Kidney tubule cell (primary cell): Measurements from ENCODE around the gene SRF.

Experiments used
- DNase-seq: peaks from one replicate; pipeline ENCODE4 v3.0.0-alpha.2; 2018; ENCODE audit warnings: low spot score

SRF gene

DNA sequence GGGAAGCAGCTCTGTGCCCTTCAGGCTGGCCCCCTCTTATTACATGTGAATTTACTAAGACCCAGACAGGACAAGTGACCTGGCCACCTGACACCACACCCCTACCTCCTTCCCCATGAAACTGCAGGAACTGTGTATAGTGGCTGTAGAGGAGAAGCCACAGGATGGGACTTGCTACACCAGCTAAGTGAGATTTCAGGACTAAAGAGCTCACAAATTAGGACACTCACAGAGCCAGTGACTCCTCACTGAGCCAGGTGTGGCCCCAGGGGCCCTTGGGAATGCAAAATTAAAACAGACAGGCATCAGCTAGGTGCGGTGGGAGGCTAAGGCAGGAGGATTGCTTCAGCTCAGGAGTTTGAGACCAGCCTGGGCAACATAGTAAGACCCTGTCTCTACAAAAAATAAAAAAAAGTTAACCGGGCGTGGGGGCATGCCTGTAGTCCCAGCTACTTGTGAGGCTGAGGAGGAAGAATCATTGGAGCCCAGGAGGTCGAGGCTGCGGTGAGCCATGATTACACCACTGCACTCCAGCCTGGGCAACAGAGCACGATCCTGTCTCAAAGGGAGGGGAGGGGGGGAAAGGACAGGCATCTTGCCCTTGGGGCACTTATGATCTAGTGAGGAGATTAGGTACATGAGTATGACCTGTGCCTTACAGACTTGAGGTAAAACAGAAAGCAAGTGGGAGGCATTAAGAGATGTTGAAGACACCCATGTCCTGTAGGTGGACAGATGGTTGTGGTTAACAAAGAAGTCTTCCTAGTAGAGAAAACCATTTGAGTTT, 23.2 kb upstream of the SRF start:
- no peak for DNase-seq

DNA sequence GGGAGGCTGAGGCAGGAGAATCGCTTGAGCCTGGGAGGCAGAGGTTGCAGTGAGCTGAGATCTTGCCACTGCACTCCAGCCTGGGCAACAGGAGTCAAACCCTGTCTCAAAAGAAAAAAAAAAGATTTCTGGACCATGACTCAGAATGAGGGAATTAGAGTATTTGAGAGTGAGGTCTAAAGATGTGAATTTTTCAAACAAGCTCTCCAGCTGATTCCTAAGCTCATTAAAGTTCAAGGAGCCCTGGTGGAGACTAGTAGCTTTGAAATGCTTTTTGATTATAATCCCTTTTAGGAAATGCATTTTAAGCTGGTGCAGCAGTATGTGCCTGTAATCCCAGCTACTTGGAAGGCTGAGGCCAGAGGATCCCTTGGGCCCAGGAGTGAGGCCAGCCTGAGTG, 21.8 kb upstream of the SRF start:
- no peak for DNase-seq

DNA sequence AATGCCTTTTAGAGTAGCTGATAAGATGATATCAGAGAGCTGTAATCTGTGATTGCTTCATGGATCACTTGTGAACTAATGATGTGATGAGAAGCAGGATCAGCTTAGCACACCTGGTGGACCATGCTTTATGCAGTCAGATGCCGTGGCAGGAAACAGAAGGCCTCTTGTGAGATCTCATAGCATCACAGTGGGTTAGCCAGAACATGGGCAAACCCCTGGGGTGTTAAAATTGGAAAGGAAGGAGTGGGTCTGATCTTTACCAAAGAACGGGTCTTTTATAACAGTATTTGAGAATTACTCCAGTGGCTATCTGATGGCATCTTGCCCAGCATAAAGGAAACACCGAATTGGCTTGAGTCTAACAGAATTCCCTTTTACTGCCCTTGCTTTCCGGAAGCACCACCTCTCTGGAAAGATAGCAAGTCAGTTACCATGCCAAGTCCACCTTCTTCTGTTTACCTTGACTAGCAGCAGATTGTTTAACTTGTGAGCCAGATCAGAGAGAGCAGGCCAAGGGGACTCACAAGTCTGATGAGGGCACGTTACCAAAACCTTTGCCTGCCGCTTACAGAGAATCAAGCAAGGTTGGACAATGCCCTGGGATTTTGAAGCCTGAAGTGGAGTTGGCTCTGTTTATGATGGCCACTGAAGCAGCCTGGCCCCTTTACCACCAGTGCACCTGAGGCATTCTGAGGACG, 20.9 kb upstream of the SRF start:
- DNase-seq, result no peak

DNA sequence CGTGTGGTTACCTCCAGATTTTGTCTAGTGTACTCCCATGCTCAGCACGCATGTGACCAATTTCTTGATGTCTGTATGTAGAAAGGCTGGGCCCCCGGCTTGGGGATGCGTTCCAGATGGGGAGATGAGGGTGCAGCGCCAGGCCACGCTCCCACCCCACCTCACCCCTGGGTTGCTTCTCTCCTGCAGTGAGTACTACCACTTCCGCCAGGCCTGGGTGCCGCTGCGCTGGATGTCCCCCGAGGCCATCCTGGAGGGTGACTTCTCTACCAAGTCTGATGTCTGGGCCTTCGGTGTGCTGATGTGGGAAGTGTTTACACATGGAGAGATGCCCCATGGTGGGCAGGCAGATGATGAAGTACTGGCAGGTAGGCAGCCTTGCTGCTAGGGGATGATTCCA, 11.5 kb upstream of the SRF start:
- no peak for DNase-seq

DNA sequence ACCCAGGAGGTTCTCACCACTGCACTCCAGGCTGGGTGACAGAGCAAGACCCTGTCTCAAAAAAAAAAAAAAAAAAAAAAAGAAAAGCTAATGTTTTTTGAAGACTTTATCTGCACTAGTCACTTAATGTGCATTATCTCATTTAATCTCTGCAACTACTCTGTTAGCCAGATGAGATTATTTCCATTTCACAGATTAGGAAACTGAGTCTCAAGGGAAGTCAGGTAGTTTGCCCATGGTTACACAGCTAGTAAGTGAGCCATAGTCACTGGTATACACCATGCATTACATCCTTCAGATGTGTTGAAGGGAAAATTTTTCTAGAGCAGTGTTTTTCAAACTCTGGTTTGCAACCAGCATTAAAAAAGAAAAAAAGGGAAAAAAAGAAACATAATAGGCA, 7.2 kb upstream of the SRF start:
- no peak for DNase-seq

DNA sequence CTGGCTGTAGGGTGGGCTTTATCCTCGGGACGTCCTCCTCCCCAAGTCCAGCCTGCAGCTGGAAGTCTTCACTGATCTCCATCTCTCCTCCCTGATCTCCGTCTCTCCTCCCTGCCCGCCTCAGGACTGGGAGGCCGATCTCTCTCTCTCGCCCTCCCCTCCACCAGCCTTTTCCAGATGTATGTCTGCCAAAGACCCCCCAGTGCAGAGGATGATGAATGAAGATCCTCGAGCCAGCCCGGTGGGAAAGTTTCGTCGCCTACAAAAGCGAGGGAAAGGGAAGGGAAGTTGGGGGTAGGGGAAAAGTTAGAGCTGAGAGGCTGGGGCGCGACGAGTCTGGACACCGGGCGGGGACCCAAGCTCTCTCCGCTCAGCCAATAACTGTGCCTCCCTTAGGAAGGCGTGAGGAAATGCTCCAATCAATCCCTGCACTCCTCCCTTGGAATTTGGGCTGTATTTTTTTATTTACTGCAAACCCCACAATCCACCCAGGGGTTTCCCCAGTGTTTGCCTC, 595 bp upstream of the SRF start:
- no peak for DNase-seq

DNA sequence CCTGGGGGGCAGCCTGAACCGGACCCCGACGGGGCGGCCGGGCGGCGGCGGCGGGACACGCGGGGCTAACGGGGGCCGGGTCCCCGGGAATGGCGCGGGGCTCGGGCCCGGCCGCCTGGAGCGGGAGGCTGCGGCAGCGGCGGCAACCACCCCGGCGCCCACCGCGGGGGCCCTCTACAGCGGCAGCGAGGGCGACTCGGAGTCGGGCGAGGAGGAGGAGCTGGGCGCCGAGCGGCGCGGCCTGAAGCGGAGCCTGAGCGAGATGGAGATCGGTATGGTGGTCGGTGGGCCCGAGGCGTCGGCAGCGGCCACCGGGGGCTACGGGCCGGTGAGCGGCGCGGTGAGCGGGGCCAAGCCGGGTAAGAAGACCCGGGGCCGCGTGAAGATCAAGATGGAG, 636 bp downstream of the SRF start:
- DNase-seq, result peak; percentile 9

DNA sequence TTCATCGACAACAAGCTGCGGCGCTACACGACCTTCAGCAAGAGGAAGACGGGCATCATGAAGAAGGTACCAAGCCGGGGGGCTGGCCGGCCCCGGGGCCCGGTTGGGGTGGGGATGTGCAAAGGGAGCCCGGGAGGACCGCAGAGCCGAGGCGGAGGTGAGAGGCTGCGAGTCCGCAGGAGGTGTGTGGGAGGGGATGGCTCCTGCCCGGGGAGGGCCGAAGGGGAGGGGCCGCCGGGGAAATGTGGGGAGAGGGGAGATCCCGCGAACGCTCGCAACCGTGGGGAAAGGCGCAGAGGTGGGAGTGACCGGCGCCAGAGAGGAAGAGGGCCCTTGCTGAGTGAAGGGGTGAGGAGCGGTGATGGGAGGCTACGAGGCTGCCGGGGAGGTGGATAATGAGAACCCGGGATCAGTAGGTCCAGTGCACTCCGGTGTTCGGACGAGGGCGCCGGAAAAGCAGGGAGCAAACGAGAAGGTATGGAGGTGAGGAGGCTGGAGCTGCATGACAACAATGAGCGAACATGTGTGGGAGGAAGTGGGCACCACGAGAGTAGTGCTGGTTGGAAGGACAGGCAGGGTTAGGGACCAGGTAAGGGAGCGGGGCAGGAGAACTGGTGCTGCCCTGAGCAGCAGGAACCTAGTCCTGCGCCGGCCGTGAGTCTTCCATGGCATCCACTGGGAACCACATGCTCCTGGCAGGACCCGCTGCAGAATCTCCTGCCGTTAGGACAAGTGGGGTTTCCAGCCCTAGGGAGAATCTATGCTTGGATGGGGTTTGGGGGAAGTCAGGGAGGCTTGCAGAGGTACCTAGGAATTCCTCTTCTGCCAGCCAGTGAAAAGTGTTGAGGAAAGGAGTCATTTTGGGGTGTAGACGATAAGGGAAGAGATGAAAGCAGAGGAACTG, 1.3 kb downstream of the SRF start:
- DNase-seq, result peak; percentile 60

DNA sequence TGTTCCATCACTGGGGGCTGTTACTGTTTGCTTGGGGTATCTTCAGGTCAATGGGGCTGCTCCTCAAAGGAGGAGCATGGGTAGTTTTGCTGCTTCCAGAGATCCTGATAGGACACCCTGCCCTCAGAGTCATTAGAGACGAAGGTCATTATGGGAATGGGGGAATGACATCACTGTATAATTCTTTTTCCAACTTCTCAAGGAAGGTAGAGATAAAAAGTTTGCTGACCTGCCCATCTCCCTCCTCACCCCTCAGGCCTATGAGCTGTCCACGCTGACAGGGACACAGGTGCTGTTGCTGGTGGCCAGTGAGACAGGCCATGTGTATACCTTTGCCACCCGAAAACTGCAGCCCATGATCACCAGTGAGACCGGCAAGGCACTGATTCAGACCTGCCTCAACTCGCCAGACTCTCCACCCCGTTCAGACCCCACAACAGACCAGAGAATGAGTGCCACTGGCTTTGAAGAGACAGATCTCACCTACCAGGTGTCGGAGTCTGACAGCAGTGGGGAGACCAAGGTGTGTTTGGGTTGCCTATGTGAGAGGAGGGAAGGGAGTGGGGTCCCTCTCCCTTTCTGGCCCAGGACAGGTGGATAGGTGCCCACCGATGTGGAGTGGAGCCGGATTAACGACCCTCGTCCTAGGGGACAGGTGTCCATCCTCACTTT, 2.7 kb downstream of the SRF start:
- peak; percentile 6 for DNase-seq

DNA sequence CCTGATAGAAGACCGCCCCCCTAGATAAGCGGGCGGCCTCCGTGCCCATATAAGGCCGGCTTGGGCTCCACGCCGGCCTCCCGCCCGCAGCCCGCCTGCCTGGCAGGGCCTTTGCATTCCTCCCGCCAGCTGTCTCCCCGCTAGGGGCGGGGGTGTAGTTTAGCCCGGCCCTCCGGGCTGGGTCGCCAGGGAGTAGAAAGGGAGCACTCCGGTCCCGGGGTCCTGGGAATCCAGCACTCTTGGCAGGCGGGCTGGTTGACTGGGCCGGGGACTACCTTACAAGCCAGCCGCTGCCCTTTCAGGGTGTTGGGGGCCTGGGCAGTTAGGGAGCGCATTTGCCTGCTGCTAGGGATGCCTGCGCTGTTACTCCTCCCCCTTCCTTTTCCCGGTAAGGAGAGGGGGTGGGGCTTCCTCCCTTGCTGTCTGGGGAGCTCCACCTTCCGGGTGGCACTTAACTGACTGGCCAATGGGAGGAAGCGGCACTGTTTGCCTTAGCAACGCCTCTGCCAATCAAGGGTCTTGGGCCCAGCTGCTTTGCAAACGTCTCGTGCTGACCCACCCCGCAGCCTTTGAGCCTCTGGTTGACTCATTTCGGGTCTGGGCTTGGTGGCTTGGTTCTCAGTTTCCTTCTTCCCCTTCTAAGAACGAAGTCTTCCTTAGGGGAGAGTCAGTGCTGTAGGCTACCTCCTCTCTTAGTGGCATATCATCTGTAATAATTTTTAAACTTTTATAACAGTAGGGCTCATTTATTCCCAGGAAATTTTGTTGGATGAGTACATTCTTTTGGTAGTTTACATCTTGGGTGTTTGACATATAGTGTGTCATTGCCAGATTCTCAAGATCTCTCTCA, 3.4 kb downstream of the SRF start:
- peak; percentile 99 for DNase-seq

DNA sequence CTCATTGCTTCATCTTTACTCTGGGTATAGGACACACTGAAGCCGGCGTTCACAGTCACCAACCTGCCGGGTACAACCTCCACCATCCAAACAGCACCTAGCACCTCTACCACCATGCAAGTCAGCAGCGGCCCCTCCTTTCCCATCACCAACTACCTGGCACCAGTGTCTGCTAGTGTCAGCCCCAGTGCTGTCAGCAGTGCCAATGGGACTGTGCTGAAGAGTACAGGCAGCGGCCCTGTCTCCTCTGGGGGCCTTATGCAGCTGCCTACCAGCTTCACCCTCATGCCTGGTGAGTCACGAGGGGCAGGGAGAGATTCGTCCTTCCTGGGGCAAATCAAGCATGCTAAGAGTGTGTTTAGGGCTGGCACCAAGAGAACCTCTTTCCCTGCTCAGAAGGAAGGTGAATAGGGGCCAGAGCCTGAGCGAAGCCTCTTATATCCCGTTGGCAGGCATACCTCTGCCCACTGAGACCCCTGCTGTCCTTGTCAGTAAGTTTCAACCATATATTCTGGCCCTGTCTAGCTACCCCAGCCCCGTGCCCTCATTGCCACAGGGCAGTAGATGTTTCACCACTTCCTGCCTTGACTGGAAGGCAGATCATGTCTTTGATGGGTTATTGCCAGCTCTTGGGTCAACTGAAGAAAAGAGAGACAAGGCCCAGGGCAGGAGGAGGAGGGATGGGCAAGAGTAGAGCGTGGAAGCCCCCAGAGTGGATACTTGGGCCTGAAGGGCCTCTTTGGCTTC, 4.8 kb downstream of the SRF start:
- DNase-seq, result peak; percentile 23

DNA sequence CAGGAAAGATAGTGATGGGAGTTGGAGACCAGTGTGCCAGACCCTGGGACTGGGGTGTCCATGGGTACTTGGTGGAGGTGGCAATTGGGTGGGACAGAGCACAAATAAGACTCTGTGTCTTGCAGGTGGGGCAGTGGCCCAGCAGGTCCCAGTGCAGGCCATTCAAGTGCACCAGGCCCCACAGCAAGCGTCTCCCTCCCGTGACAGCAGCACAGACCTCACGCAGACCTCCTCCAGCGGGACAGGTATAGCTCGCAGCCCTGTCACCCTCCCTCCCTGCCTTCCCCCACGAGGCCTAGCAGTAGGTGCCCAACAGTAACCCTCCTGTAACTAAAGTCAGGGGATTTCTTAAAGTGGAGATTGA, 5.3 kb downstream of the SRF start:
- DNase-seq, result no peak

DNA sequence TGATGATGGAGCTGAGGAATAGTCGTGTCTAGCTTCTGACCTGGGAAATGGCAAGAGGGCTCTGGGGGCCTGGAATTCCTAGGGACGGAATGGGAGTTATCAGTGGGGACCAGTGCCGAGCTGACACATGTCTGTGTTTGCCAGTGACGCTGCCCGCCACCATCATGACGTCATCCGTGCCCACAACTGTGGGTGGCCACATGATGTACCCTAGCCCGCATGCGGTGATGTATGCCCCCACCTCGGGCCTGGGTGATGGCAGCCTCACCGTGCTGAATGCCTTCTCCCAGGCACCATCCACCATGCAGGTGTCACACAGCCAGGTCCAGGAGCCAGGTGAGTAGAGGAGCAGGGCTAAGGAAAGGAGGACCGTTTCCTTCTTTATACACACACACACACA, 7.1 kb downstream of the SRF start:
- DNase-seq, result no peak

DNA sequence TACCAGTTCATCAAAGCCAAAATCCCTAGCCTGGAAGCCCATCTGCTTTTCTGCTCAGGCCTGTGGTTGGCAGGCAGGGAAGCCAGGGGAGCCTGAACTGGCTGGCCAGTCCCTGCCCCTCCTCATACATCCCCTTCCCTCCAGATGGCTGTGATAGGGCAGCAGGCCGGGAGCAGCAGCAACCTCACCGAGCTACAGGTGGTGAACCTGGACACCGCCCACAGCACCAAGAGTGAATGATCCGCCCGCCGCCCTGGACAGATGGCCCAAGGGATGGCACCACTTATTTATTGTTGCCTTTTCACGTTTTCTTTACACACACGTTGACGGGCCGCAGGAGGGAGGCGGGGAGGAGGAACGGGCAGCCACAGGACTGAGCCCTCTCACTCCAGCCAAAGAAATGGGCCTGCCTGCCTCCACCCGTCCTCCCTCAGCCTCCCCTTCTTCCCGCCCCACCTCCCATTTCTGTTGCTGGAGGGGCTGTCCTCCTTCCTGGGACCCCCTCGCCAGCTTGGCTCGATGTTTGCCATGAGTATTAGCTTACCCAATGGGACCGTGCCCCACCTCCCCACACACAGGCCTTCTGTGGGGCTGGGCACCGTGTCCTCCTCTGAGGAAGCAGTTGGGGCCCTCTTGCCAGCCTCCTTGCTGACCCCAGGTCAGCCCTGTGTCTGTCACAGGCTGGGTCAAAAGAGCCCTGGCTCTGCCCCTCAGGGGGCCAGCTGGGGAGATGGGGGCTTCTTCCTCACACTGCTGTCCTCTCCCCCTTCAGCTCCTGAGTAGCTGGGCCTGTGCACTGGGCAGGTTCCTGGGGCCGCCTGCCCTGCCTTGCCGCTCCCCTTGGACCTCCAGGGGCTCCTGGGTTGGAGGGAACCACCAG, 8.1 kb downstream of the SRF start:
- DNase-seq, result no peak

DNA sequence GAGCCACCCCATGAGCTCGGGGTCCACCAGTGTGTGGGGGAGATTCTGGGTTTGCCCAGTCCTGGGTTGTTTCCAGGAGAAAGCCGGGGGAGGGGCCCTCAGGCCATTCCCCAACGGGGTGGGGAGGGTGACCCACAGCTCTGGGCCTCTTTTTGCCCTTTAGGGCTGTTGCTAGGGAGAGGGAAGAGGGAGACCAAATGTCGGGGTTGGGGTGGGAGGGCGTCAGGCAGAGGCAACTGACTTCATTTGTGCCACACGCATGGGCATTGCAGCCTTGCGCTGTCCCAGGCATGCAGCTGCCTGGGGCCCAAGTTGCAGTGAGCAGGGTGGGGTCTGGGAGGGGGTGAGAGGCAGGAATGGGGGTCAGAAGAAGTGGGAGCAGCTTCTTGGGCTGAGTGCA, 9.0 kb downstream of the SRF start:
- no peak for DNase-seq

DNA sequence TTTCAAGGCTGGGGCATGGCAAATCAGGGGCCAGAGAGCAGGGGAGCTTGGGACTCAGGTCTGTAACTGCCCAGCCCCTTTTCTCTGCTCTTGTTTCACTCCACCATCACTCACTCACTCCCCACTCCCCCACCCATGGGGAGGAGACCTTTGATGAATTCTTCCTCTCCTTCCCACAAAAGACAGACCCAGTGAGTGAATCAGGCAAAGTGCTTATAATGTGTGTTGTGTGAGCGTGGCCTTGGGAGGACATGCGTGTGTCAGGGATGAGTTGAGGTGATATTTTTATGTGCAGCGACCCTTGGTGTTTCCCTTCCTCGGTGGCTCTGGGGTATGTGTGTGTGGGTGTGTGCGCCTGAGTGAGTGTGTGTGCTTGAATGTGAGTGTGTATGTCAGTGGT, 9.9 kb downstream of the SRF start:
- DNase-seq, result peak; percentile 14

DNA sequence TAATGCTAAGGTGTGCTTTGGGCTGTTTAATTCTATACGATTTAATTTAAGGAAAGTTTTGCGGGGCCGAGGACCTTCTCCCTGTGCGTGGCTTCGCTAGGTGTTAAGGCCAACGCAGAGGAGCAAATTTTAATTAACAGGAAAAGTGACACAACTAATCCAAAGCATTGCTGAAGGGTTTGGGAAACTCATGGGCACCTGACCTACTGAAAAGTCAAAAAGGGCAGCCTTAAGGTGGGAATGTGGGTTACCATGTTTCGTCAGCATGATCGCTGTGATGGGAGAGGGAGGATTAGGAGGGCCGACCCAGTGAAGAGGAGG, 10.5 kb downstream of the SRF start:
- no peak for DNase-seq

DNA sequence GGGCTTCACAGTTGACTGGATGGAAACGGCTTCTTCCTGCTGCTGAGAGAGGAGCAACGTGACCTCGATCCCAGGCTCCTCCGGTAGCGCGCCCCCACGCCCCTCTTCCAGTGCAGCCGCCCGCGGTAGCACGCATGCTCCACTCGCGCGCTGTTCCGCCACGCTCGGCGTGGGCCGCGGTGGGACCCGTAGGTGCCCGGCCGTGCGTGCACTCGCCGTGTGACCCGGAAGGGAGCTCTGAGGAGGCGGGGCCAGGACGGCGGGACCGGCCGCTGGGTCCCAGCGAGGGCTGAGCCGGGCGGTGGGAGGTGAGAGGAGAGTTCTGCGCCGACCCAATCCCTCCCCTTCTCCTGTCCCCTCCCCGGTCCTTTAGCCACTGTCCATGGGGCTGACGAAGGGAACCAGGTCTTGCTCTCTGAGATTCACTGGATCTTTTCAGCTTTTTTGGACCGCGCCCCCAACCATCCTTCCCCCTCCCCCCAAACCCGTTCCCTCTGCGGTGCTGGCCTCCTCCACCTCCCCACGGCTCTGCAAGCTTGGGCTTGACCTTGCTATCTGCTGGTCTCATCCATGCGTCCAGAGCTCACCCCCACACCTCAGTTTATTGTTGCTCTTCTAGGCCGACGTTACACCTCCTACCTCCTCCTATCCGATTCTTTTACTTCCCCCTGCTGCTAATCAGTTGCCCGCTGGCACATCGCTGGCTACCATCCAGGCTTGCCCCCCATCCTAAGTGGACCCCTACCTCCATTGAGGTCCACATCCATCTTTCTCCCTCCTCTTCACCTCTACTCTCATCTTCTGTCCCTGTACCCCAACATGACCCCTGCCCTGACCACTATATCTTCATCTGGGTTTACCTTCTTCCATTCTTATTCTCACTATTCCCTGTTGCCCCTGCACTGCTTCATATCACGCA, 11.1 kb downstream of the SRF start, which contains the start of gene CUL9:
Gene CUL9, plus strand, starts transcription at position 255 of the 919 bp plus-strand sequence. CDS start 2,115 bp downstream, outside the sequence.
- peak; percentile 77 for DNase-seq
